Parathyroid adenoma (tissue), 2 donors: ENCODE data around the gene TPD52L3.
A peak's percentile ranks its signal among the peaks of the same experiment; 100 is the strongest.

Experiments used
- H2AFZ ChIP-seq: fragments of 300-600 bp; sonication (generic); one replicate; pipeline ENCODE4 v1.7.0; 2017; ENCODE audit warnings: antibody characterized with exemption, mild to moderate bottlenecking
- H3K27ac ChIP-seq: fragments of 300-600 bp; sonication (generic); one replicate; pipeline ENCODE4 v1.7.0; 2017
- H3K27me3 ChIP-seq: fragments of 300-600 bp; sonication (generic); one replicate; pipeline ENCODE4 v1.7.0; 2017; ENCODE audit warnings: low read length; ENCODE audit not compliant: control insufficient read depth, insufficient read depth
- H3K36me3 ChIP-seq: fragments of 300-600 bp; sonication (generic); one replicate; pipeline ENCODE4 v1.7.0; 2017; ENCODE audit warnings: low read length; ENCODE audit not compliant: control insufficient read depth, insufficient read depth
- H3K4me1 ChIP-seq: fragments of 300-600 bp; sonication (generic); one replicate; pipeline ENCODE4 v1.7.0; 2017; ENCODE audit warnings: control low read depth
- H3K4me2 ChIP-seq: fragments of 300-600 bp; sonication (generic); one replicate; pipeline ENCODE4 v1.7.0; 2017; ENCODE audit warnings: low read length
- H3K4me3 ChIP-seq: fragments of 300-600 bp; sonication (generic); one replicate; pipeline ENCODE4 v1.7.0; 2017; ENCODE audit warnings: low read depth, low read length
- H3K79me2 ChIP-seq: fragments of 300-600 bp; sonication (generic); one replicate; pipeline ENCODE4 v1.7.0; 2017; ENCODE audit warnings: control low read depth
- H3K9ac ChIP-seq: fragments of 300-600 bp; sonication (generic); one replicate; pipeline ENCODE4 v1.7.0; 2017; ENCODE audit warnings: mild to moderate bottlenecking
- H3K9me3 ChIP-seq: fragments of 300-600 bp; sonication (generic); one replicate; pipeline ENCODE4 v1.7.0; 2017; ENCODE audit warnings: low read length; ENCODE audit not compliant: control insufficient read depth
- TF ChIP-seq, protein P1 (sequence below): fragments of 300-600 bp; sonication (generic); IDR thresholded peaks from one replicate; pipeline ENCODE4 v1.7.0; 2017; ENCODE audit warnings: antibody characterized with exemption, mild to moderate bottlenecking
- donor health status: primary hyperparathyroidism.

Gene TPD52L3

DNA sequence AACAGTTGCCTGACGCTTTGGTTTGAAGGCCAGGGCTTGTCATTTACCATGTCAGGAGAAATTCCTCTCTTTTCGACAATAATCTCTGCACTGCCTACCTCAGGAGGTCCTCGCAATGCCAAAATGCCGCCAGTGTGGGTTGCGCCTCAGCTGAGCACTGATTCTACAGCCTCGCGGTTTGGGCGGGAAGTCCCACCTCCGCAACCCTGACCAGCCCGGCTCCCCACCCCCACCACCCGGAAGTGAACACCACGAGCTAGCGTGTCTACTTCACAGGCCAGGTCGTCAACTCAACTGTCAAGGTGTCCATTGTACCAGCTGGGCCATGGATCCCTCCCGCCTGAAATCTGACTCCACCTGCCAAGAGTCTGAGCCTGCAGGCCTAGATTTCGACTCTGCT is at the start of gene TPD52L3:
TSS of gene TPD52L3 (plus strand) at position 273 of the 400 bp plus-strand sequence. CDS start 221 bp downstream, outside the sequence.
- Histone ChIP-seq H3K36me3 (no peaks in the 10 kb centered on the region), H3K4me3 (no peak within 1 kb of the TSS), H3K4me2 (no peak within 1 kb of the TSS), H3K9ac (no peak within 1 kb of the TSS), H3K9me3 (no peaks in the 10 kb centered on the region), H3K79me2 (no peaks in the 10 kb centered on the region), H3K27me3 (no peaks in the 10 kb centered on the region), H2AFZ (no peak within 1 kb of the TSS), H3K27ac (no peak within 1 kb of the TSS), H3K4me1 (no peaks in the 10 kb centered on the region)
- TF ChIP-seq, protein P1, sequence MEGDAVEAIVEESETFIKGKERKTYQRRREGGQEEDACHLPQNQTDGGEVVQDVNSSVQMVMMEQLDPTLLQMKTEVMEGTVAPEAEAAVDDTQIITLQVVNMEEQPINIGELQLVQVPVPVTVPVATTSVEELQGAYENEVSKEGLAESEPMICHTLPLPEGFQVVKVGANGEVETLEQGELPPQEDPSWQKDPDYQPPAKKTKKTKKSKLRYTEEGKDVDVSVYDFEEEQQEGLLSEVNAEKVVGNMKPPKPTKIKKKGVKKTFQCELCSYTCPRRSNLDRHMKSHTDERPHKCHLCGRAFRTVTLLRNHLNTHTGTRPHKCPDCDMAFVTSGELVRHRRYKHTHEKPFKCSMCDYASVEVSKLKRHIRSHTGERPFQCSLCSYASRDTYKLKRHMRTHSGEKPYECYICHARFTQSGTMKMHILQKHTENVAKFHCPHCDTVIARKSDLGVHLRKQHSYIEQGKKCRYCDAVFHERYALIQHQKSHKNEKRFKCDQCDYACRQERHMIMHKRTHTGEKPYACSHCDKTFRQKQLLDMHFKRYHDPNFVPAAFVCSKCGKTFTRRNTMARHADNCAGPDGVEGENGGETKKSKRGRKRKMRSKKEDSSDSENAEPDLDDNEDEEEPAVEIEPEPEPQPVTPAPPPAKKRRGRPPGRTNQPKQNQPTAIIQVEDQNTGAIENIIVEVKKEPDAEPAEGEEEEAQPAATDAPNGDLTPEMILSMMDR = no peak

DNA sequence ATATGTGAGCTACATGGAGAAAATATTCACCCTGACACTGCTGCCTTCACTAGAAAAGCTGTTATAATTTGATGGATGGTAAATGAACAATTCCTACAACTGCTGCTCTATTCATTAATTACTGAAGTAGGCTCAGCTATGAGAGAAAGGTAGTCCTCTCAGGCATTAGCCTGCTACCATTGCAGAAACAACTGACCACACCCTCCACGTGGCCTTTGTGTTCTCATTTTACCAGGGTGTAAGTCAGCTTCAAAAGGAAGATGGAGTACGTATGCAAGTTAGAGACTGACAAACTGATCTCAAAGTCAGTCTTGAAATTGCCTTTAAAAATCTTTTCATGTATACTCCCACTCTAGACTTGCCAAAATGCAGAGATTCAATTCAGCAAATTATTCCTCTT is 26.3 kb upstream of the TPD52L3 start:
- Histone ChIP-seq H3K9ac (no peak overlapping the region), H3K4me3 (no peak overlapping the region), H3K27me3 (no peaks in the 10 kb centered on the region), H3K27ac (no peak overlapping the region), H3K9me3 (no peaks in the 10 kb centered on the region), H3K4me1 (no peaks in the 10 kb centered on the region), H2AFZ (no peak overlapping the region), H3K79me2 (no peaks in the 10 kb centered on the region), H3K36me3 (no peaks in the 10 kb centered on the region), H3K4me2 (no peak overlapping the region)
- TF ChIP-seq, protein P1 = no peak

DNA sequence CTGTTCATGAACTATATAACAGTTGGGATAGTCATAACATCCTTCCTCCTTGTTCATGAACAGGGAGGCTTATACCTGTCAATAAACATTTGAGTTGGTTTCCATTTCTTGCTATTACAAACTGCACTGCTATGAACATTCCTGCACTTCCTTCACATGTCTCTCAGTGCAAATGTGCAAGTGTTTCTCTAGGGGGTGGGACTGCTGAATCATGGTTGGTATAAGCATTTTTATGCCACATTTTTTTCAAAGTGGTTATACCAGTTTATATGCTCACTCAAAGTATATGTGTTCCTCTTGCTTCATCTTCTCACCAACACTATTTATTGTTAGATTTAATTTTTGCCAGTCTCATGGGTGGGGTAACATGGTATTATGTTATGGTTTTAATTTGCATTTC is 25.8 kb upstream of the TPD52L3 start:
- no peaks in the 10 kb centered on the region for H3K27me3 ChIP-seq
- H2AFZ ChIP-seq = no peak overlapping the region
- H3K27ac ChIP-seq = no peak overlapping the region
- no peak overlapping the region for H3K4me3 ChIP-seq
- no peaks in the 10 kb centered on the region for H3K36me3 ChIP-seq
- H3K4me2 ChIP-seq = no peak overlapping the region
- H3K4me1 ChIP-seq = no peaks in the 10 kb centered on the region
- TF ChIP-seq, protein P1 = no peak
- no peaks in the 10 kb centered on the region for H3K79me2 ChIP-seq
- no peak overlapping the region for H3K9ac ChIP-seq
- no peaks in the 10 kb centered on the region for H3K9me3 ChIP-seq

DNA sequence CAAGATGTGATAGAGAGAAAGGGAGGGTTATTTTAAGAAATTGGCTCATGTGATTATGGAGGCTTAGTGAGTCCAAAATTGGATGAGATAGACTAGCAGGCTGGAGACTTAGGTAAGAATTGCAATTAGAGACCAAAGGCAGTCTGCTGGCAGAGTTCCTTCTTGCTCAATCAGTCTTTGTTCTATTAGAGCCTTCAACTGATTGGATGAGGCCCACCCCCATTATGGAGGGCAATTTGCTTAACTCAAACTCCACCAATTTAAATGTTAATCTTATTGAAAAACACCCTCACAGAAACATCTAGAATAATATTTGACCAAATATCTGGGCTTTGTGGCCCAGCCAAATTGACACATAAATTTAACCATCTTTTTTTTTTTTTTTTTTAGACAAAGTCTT is 23.9 kb upstream of the TPD52L3 start:
- no peak overlapping the region for H3K9ac ChIP-seq
- no peaks in the 10 kb centered on the region for H3K4me1 ChIP-seq
- no peak overlapping the region for H3K4me2 ChIP-seq
- H3K27me3 ChIP-seq = no peaks in the 10 kb centered on the region
- H3K9me3 ChIP-seq = no peaks in the 10 kb centered on the region
- H3K4me3 ChIP-seq = no peak overlapping the region
- no peaks in the 10 kb centered on the region for H3K79me2 ChIP-seq
- no peaks in the 10 kb centered on the region for H3K36me3 ChIP-seq
- no peak overlapping the region for H3K27ac ChIP-seq
- TF ChIP-seq, protein P1 = no peak
- no peak overlapping the region for H2AFZ ChIP-seq

DNA sequence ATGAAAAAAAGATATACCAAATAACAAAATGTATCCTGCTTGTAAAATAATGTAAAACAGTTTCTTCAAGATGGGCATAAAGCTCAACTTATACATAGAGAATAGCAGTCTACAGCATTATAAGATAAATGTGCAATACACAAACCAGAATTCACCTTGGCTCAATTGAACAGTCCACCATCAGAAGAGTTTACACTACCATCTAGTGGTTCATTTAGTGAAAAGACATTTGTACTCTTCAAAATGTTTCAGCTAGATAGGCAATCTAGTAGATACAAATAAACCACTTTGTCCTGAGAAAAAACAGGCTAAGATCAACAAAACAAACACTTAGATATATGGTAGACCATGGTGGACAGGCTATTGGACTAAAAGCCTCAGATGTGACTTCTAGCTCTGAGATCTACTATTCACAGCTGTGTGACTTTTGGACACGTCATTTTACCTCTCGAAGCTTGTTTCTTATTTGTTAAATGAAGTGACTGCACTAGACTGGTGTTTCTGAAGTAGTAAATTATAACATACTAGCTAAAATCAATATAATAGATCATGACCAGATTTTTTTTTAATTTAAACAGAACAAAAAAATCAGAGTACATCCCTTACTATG is 22.1 kb upstream of the TPD52L3 start:
- H3K4me1 ChIP-seq = no peaks in the 10 kb centered on the region
- no peak overlapping the region for H3K4me2 ChIP-seq
- no peak overlapping the region for H2AFZ ChIP-seq
- no peaks in the 10 kb centered on the region for H3K79me2 ChIP-seq
- TF ChIP-seq, protein P1 = peak; percentile 38
- no peak overlapping the region for H3K27ac ChIP-seq
- H3K9me3 ChIP-seq = no peaks in the 10 kb centered on the region
- no peak overlapping the region for H3K9ac ChIP-seq
- H3K4me3 ChIP-seq = no peak overlapping the region
- H3K36me3 ChIP-seq = no peaks in the 10 kb centered on the region
- no peaks in the 10 kb centered on the region for H3K27me3 ChIP-seq
